ENCODE measurements around the gene RPL13.

GRCh38 chr16:89567656-89568594, 7.4 kb downstream of the RPL13 start:
- no peak for TF ChIP-seq CTCF (IDR thresholded peaks at IDR 0.05)
- TF ChIP-seq ZFX (IDR thresholded peaks at IDR 0.05; ENCODE audit: borderline replicate concordance), result no peak

Data from 22Rv1 (cell line).